HFFc6 (cell line): ENCODE measurements around the gene HEBP1. TPM values are rescaled to one million over a fixed set of nuclear protein-coding genes. Genes with fewer than 3 reads are reported as not detected.

Experiments
- DNase-seq: peaks from one replicate; pipeline ENCODE4 v3.0.0-alpha.2; 2018
- H3K27ac Mint-ChIP-seq: 2 replicates; pipeline ENCODE4 v1.8.0; 2020; ENCODE audit warnings: mild to moderate bottlenecking, mixed read lengths
- H3K27me3 Mint-ChIP-seq: 2 replicates; pipeline ENCODE4 v1.8.0; 2021; ENCODE audit warnings: mild to moderate bottlenecking, moderate library complexity, mixed read lengths; ENCODE audit not compliant: insufficient read depth
- H3K36me3 Mint-ChIP-seq: 2 replicates; pipeline ENCODE4 v1.8.0; 2021; ENCODE audit warnings: low read depth, mixed read lengths
- H3K4me1 Mint-ChIP-seq: 2 replicates; pipeline ENCODE4 v1.8.0; 2020; ENCODE audit warnings: low read depth, mixed read lengths
- H3K4me3 Mint-ChIP-seq: 2 replicates; pipeline ENCODE4 v1.8.0; 2020; ENCODE audit warnings: mild to moderate bottlenecking, moderate library complexity, mixed read lengths
- H3K9me3 Mint-ChIP-seq: 2 replicates; pipeline ENCODE4 v1.8.0; 2020; ENCODE audit warnings: mild to moderate bottlenecking, mixed read lengths
- total RNA-seq, 6 experiments: library from RNA; stranded (reverse); fragmentation: NEBNext Ultra II Directional; extraction: Animal tissue kit (Norgen Biotek cat#: 25700); gene quantifications; 2 replicates in 1 of 6; 3 replicates in 5 of 6; pipeline ENCODE4 v1.2.3, GENCODE V29; 2021
- TF ChIP-seq, protein P1 (sequence below): fragments of 200-600 bp; sonication (generic); IDR thresholded peaks from 2 replicates; pipeline ENCODE4 v1.5.0; 2021; ENCODE audit warnings: antibody characterized with exemption, mild to moderate bottlenecking

HEBP1 gene
- total RNA-seq, 6 experiments from 2014 or later: 65.0 to 100 (median 70.8) TPM

DNA sequence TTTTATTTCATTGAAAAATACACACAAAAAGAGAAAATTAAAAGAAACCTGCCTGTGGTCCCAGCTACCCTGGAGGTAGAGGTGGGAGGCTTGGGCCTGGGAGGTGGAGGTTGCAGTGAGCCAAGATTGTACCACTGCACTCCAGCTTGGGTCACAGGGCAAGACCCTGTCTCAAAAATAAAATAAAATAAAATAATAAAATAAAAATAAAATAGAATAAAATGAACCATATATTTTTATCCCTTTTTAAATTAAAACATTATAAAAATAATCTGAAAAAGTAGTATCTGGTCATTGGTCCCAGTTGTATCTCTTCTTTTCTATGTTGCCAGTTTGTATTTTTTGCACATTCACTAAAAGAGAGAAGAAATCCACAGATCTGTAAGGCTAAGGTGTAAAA lies 27.4 kb upstream of the HEBP1 start:
- H3K9me3 Mint-ChIP-seq: no peaks in the 10 kb centered on the region
- H3K36me3 Mint-ChIP-seq: no peaks in the 10 kb centered on the region
- no peak overlapping the region for H3K4me3 Mint-ChIP-seq
- no peak for DNase-seq
- H3K27ac Mint-ChIP-seq: no peak overlapping the region
- H3K4me1 Mint-ChIP-seq: peaks cover 18% of the 10 kb centered on the region
- TF ChIP-seq, protein P1, sequence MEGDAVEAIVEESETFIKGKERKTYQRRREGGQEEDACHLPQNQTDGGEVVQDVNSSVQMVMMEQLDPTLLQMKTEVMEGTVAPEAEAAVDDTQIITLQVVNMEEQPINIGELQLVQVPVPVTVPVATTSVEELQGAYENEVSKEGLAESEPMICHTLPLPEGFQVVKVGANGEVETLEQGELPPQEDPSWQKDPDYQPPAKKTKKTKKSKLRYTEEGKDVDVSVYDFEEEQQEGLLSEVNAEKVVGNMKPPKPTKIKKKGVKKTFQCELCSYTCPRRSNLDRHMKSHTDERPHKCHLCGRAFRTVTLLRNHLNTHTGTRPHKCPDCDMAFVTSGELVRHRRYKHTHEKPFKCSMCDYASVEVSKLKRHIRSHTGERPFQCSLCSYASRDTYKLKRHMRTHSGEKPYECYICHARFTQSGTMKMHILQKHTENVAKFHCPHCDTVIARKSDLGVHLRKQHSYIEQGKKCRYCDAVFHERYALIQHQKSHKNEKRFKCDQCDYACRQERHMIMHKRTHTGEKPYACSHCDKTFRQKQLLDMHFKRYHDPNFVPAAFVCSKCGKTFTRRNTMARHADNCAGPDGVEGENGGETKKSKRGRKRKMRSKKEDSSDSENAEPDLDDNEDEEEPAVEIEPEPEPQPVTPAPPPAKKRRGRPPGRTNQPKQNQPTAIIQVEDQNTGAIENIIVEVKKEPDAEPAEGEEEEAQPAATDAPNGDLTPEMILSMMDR: no peak
- peaks cover 2% of the 10 kb centered on the region; the same call in 1 of the 2 replicates for H3K27me3 Mint-ChIP-seq

- Mint-ChIP-seq H3K27me3 (peaks cover 2% of the 10 kb centered on the region; the same call in 1 of the 2 replicates), H3K36me3 (no peaks in the 10 kb centered on the region), H3K4me1 (peaks cover 18% of the 10 kb centered on the region), H3K4me3 (peak overlapping the region; percentile 16; the same call in 1 of the 2 replicates), H3K9me3 (no peaks in the 10 kb centered on the region), H3K27ac (no peak overlapping the region)
- no peak for DNase-seq
- TF ChIP-seq, protein P1: no peak
Observed at GRCh38 chr12:13027032-13027431, 27.0 kb upstream of the HEBP1 start.

GRCh38 chr12:13026286-13026685 lies 26.2 kb upstream of the HEBP1 start:
- Mint-ChIP-seq H3K36me3 (no peaks in the 10 kb centered on the region), H3K27me3 (peaks cover 2% of the 10 kb centered on the region; the same call in 1 of the 2 replicates), H3K9me3 (no peaks in the 10 kb centered on the region), H3K4me1 (peaks cover 18% of the 10 kb centered on the region), H3K27ac (no peak overlapping the region), H3K4me3 (no peak overlapping the region; the same call in 1 of the 2 replicates)
- TF ChIP-seq, protein P1: no peak
- no peak for DNase-seq

DNA sequence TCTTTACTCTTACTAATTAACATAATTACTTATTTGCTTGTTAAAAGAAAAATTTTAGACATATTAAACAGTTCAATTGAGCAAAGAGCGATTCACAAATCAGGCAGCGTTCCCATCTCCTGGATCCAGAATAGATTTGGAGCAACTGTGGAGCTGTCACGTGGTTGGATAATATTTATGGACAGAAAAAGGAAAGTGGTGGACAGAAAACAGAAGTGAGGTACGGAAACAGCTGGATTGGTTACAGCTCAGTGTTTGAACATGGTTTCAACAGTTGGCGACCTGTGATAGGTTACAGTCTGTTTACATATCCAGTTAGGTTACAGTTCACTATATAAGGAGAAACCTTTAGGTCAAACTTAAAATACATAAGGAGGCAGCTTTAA lies 24.5 kb upstream of the HEBP1 start:
- TF ChIP-seq, protein P1: no peak
- no peak overlapping the region for H3K27ac Mint-ChIP-seq
- H3K9me3 Mint-ChIP-seq: no peaks in the 10 kb centered on the region
- peaks cover 18% of the 10 kb centered on the region for H3K4me1 Mint-ChIP-seq
- no peak for DNase-seq
- peaks cover 2% of the 10 kb centered on the region; the same call in 1 of the 2 replicates for H3K27me3 Mint-ChIP-seq
- H3K4me3 Mint-ChIP-seq: no peak overlapping the region
- no peaks in the 10 kb centered on the region for H3K36me3 Mint-ChIP-seq

DNA sequence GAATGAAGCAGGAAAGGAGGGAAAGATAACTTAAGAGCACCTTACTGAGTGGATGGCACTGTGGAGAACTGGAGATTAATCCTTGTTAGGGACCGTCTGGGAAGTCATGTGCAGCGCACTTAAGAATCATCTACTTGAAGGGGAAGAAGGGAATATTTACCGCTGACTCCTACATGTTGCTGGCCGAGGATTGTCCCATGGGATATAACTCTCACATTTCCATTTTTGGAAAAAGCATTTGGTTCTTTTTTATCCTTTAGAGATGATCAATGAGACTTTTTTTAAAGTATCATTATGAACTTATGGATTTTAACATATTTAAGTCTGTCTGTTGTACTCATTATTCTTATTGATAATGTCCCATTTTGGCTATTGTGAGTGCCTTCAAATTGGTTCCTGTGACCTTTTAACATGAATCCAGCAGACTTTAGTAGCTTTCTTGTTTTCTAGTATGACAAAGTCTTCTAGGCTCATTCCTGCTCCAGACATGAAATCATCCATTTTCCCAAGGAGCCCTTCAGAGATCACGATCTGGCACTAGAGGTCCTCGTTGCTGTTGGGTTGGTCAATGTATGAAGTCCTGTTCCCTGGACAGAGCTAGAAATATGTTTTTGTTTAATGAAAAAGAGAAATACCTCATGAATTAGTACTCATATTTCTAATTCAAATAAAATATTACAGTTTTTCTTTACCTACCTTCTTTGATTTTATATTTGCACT lies 23.9 kb upstream of the HEBP1 start:
- H3K4me3 Mint-ChIP-seq: no peak overlapping the region
- peaks cover 18% of the 10 kb centered on the region for H3K4me1 Mint-ChIP-seq
- TF ChIP-seq, protein P1: peak; percentile 76
- no peak overlapping the region for H3K27ac Mint-ChIP-seq
- no peaks in the 10 kb centered on the region for H3K9me3 Mint-ChIP-seq
- H3K36me3 Mint-ChIP-seq: no peaks in the 10 kb centered on the region
- DNase-seq: peak; percentile 71
- H3K27me3 Mint-ChIP-seq: peaks cover 5% of the 10 kb centered on the region
